GM19438 (cell line): ENCODE results near the gene WNT2.
"Not testable (repeated sequence)": the region's sequence is repeated elsewhere in the genome, so short reads cannot be mapped to it uniquely, and the experiment has no call there.

Experiments
- ATAC-seq: cut with Tn5 transposase; IDR thresholded peaks from one replicate; pipeline ENCODE4 v1.9.1; 2021; ENCODE audit warnings: low read depth; ENCODE audit not compliant: unreplicated experiment

The WNT2 gene

GRCh38 chr7:117312593-117313580, 10.0 kb downstream of the WNT2 start:
- no peak for ATAC-seq

GRCh38 chr7:117308891-117309290, 14.0 kb downstream of the WNT2 start:
- no peak for ATAC-seq

GRCh38 chr7:117302396-117302795, 20.5 kb downstream of the WNT2 start:
- no peak for ATAC-seq

GRCh38 chr7:117300506-117300905, 22.4 kb downstream of the WNT2 start:
- not testable (repeated sequence) for ATAC-seq

- no peak for ATAC-seq
Observed at GRCh38 chr7:117297606-117298005, 25.3 kb downstream of the WNT2 start.

GRCh38 chr7:117296066-117296465, 26.8 kb downstream of the WNT2 start:
- no peak for ATAC-seq

- no peak for ATAC-seq
Observed at GRCh38 chr7:117285826-117286225, 37.0 kb downstream of the WNT2 start.

GRCh38 chr7:117284692-117285091, 38.2 kb downstream of the WNT2 start:
- no peak for ATAC-seq

GRCh38 chr7:117283779-117284178, 39.1 kb downstream of the WNT2 start:
- no peak for ATAC-seq

GRCh38 chr7:117283371-117283770, 39.5 kb downstream of the WNT2 start:
- ATAC-seq = no peak

GRCh38 chr7:117282239-117282812, 40.5 kb downstream of the WNT2 start:
- ATAC-seq = no peak

GRCh38 chr7:117281562-117281961, 41.3 kb downstream of the WNT2 start:
- no peak for ATAC-seq

GRCh38 chr7:117279931-117280557, 42.8 kb downstream of the WNT2 start:
- ATAC-seq = no peak

- no peak for ATAC-seq
Observed at GRCh38 chr7:117279203-117279602, 43.7 kb downstream of the WNT2 start.

GRCh38 chr7:117278040-117278439, 44.8 kb downstream of the WNT2 start:
- ATAC-seq = no peak

- no peak for ATAC-seq
Observed at GRCh38 chr7:117277576-117277975, 45.3 kb downstream of the WNT2 start.

- no peak for ATAC-seq
Observed at GRCh38 chr7:117274951-117275350, 47.9 kb downstream of the WNT2 start.

- no peak for ATAC-seq
Observed at GRCh38 chr7:117273814-117274225, 49.0 kb downstream of the WNT2 start.

- ATAC-seq = no peak
Observed at GRCh38 chr7:117273325-117273724, 49.5 kb downstream of the WNT2 start.

- ATAC-seq = no peak
Observed at GRCh38 chr7:117272017-117272759, 50.7 kb downstream of the WNT2 start.

- no peak for ATAC-seq
Observed at GRCh38 chr7:117271566-117271965, 51.3 kb downstream of the WNT2 start.
